GM21717 (cell line): ENCODE results near the gene ATP10A.

Source experiments
- ATAC-seq: cut with Tn5 transposase; IDR thresholded peaks from one replicate; pipeline ENCODE4 v1.9.1; 2021; ENCODE audit warnings: mild to moderate bottlenecking, moderate library complexity; ENCODE audit not compliant: unreplicated experiment

The ATP10A gene

GRCh38 chr15:25797035-25797434 is 66.1 kb downstream of the ATP10A start:
- no peak for ATAC-seq

- ATAC-seq = no peak
Measured at GRCh38 chr15:25796395-25796794, 66.7 kb downstream of the ATP10A start.

- no peak for ATAC-seq
Measured at GRCh38 chr15:25795712-25796111, 67.4 kb downstream of the ATP10A start.

- ATAC-seq = no peak
Measured at GRCh38 chr15:25795061-25795460, 68.1 kb downstream of the ATP10A start.

GRCh38 chr15:25793354-25794050 is 69.6 kb downstream of the ATP10A start:
- ATAC-seq = no peak

- no peak for ATAC-seq
Measured at GRCh38 chr15:25792128-25792527, 71.0 kb downstream of the ATP10A start.

- ATAC-seq = no peak
Measured at GRCh38 chr15:25790000-25790660, 73.0 kb downstream of the ATP10A start.

- no peak for ATAC-seq
Measured at GRCh38 chr15:25789616-25789999, 73.5 kb downstream of the ATP10A start.

- no peak for ATAC-seq
Measured at GRCh38 chr15:25789211-25789610, 73.9 kb downstream of the ATP10A start.

GRCh38 chr15:25787855-25788520 is 75.1 kb downstream of the ATP10A start:
- no peak for ATAC-seq

GRCh38 chr15:25787381-25787780 is 75.7 kb downstream of the ATP10A start:
- ATAC-seq = no peak

- ATAC-seq = no peak
Measured at GRCh38 chr15:25786040-25786439, 77.1 kb downstream of the ATP10A start.

GRCh38 chr15:25785641-25786025 is 77.5 kb downstream of the ATP10A start:
- ATAC-seq = no peak

- ATAC-seq = no peak
Measured at GRCh38 chr15:25784876-25785640, 78.1 kb downstream of the ATP10A start.

- no peak for ATAC-seq
Measured at GRCh38 chr15:25783607-25784540, 79.3 kb downstream of the ATP10A start.

GRCh38 chr15:25783134-25783533 is 80.0 kb downstream of the ATP10A start:
- no peak for ATAC-seq

- ATAC-seq = no peak
Measured at GRCh38 chr15:25780479-25781255, 82.5 kb downstream of the ATP10A start.

GRCh38 chr15:25778161-25778560 is 85.0 kb downstream of the ATP10A start:
- no peak for ATAC-seq

- ATAC-seq = no peak
Measured at GRCh38 chr15:25777037-25777436, 86.1 kb downstream of the ATP10A start.
